ENCODE results near the gene CD24.
"Not testable (repeated sequence)": the region's sequence is repeated elsewhere in the genome, so short reads cannot be mapped to it uniquely, and the experiment has no call there.

CD24 gene

GRCh38 chr6:106970769-106971168, 3.8 kb downstream of the CD24 start:
- H3K9me3 ChIP-seq (ENCODE audit: control insufficient read depth in 2 of 2, low read length in 2 of 2); H3K4me3 ChIP-seq (ENCODE audit: low read length in 2 of 2); H3K36me3 ChIP-seq (ENCODE audit: control insufficient read depth in 2 of 2, insufficient read depth in 2 of 2, low read length in 2 of 2); H3K27ac ChIP-seq (ENCODE audit: low read length); H3K9ac ChIP-seq (ENCODE audit: low read length in 2 of 2): not testable (repeated sequence)
- H3K27me3 ChIP-seq (ENCODE audit: control insufficient read depth in 1 of 2, insufficient read depth in 2 of 2, low read length in 2 of 2), result peaks cover 19 to 41% of the 10 kb centered on the region in 2 donors
- H3K4me1 ChIP-seq (ENCODE audit: control insufficient read depth, insufficient read depth, low read length), result peaks cover 11% of the 10 kb centered on the region

DNA sequence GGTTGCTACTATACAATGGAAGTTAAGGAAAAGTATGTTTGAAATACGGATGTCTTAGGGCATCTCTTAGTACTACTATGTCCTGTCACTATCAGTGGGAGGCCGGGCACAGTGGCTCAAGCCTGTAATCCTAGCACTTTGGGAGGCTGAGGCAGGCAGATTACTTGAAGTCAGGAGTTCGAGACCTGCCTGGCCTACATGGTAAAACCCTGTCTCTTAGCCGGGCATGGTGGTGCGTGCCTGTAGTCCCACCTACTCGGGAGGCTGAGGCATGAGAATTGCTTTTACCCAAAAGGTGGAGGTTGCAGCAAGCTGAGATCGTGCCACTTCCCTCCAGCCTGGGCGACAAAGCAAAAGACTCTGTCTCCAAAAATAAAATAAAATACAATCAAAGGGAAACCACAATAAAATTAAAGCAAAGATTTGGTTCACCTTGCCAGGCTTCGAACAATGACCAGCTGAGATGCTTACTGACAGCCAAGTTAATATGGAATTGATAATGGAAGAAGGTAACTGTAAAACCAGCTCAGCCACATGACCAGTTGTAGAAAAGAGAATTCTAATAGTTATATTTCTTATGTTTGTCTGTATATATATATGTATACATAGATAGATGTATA, 6.5 kb downstream of the CD24 start:
- no peak overlapping the region for H3K27ac ChIP-seq (ENCODE audit: low read length)
- no peak overlapping the region for H3K9ac ChIP-seq (ENCODE audit: low read length in 2 of 2)
- no peaks in the 10 kb centered on the region for H3K36me3 ChIP-seq (ENCODE audit: control insufficient read depth in 2 of 2, insufficient read depth in 2 of 2, low read length in 2 of 2)
- H3K4me1 ChIP-seq (ENCODE audit: control insufficient read depth, insufficient read depth, low read length), result no peaks in the 10 kb centered on the region
- H3K9me3 ChIP-seq (ENCODE audit: control insufficient read depth in 2 of 2, low read length in 2 of 2), result no peaks in the 10 kb centered on the region
- H3K27me3 ChIP-seq (ENCODE audit: control insufficient read depth in 1 of 2, insufficient read depth in 2 of 2, low read length in 2 of 2), result peaks cover 9 to 18% of the 10 kb centered on the region in 2 donors
- no peak overlapping the region for H3K4me3 ChIP-seq (ENCODE audit: low read length in 2 of 2)

- H3K4me3 ChIP-seq (ENCODE audit: low read length in 2 of 2), result no peak overlapping the region
- no peak overlapping the region for H3K27ac ChIP-seq (ENCODE audit: low read length)
- H3K9ac ChIP-seq (ENCODE audit: low read length in 2 of 2), result no peak overlapping the region
- no peaks in the 10 kb centered on the region for H3K36me3 ChIP-seq (ENCODE audit: control insufficient read depth in 2 of 2, insufficient read depth in 2 of 2, low read length in 2 of 2)
- H3K9me3 ChIP-seq (ENCODE audit: control insufficient read depth in 2 of 2, low read length in 2 of 2), result no peaks in the 10 kb centered on the region
- peaks cover under 1 to 7% of the 10 kb centered on the region in 2 donors for H3K27me3 ChIP-seq (ENCODE audit: control insufficient read depth in 1 of 2, insufficient read depth in 2 of 2, low read length in 2 of 2)
- H3K4me1 ChIP-seq (ENCODE audit: control insufficient read depth, insufficient read depth, low read length), result no peaks in the 10 kb centered on the region
Measured at GRCh38 chr6:106966671-106967640, 7.6 kb downstream of the CD24 start.

DNA sequence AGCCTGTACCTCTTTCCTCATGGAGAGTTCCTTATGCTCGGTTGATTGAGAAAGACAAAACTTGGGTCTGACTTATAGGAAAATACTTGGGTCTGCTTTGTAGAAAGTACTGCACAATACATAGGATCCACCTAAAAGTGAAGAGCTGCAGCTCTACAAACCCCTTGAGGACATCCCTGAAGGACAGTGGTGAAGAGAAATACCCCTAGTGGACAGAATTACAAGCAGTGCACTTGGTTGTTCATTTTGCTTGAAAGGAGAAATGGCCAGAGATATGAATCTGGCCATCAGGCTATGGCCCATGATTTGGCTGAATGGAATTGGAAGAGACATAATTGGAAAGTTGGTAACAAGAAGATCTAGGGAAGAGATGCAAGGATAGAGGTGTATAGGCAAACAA, 8.3 kb downstream of the CD24 start:
- no peak overlapping the region for H3K27ac ChIP-seq (ENCODE audit: low read length)
- no peaks in the 10 kb centered on the region for H3K9me3 ChIP-seq (ENCODE audit: control insufficient read depth in 2 of 2, low read length in 2 of 2)
- no peak overlapping the region for H3K4me3 ChIP-seq (ENCODE audit: low read length in 2 of 2)
- H3K36me3 ChIP-seq (ENCODE audit: control insufficient read depth in 2 of 2, insufficient read depth in 2 of 2, low read length in 2 of 2), result no peaks in the 10 kb centered on the region
- H3K27me3 ChIP-seq (ENCODE audit: control insufficient read depth in 1 of 2, insufficient read depth in 2 of 2, low read length in 2 of 2), result peaks cover 0 to 6% of the 10 kb centered on the region in 2 donors
- H3K4me1 ChIP-seq (ENCODE audit: control insufficient read depth, insufficient read depth, low read length), result no peaks in the 10 kb centered on the region
- H3K9ac ChIP-seq (ENCODE audit: low read length in 2 of 2), result no peak overlapping the region

DNA sequence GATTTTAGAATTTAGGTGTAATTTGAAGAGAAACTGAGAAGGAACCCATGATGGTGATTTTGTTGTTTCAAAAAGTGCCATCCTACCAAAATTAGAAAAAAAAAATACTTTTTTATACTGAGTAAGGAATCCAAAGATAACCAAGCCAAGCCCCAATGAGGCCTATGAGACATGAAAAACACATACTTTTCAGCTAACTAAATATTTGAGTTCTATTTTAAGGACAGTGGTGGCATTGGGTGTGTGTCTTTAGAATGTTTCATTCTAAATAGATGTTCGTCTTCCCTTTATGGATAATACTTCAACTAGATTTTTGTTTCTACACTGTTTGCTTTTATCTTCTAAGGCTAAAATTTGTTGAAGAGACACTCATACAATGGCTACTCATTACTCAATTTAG, 9.6 kb downstream of the CD24 start:
- peaks cover 0 to 6% of the 10 kb centered on the region in 2 donors for H3K27me3 ChIP-seq (ENCODE audit: control insufficient read depth in 1 of 2, insufficient read depth in 2 of 2, low read length in 2 of 2)
- no peaks in the 10 kb centered on the region for H3K4me1 ChIP-seq (ENCODE audit: control insufficient read depth, insufficient read depth, low read length)
- no peaks in the 10 kb centered on the region for H3K9me3 ChIP-seq (ENCODE audit: control insufficient read depth in 2 of 2, low read length in 2 of 2)
- H3K27ac ChIP-seq (ENCODE audit: low read length), result no peak overlapping the region
- H3K9ac ChIP-seq (ENCODE audit: low read length in 2 of 2), result no peak overlapping the region
- no peaks in the 10 kb centered on the region for H3K36me3 ChIP-seq (ENCODE audit: control insufficient read depth in 2 of 2, insufficient read depth in 2 of 2, low read length in 2 of 2)
- H3K4me3 ChIP-seq (ENCODE audit: low read length in 2 of 2), result no peak overlapping the region

- Histone ChIP-seq H3K27ac (ENCODE audit: low read length) (no peak overlapping the region), H3K27me3 (ENCODE audit: control insufficient read depth in 1 of 2, insufficient read depth in 2 of 2, low read length in 2 of 2) (peaks cover 0 to 6% of the 10 kb centered on the region in 2 donors), H3K9me3 (ENCODE audit: control insufficient read depth in 2 of 2, low read length in 2 of 2) (no peaks in the 10 kb centered on the region), H3K9ac (ENCODE audit: low read length in 2 of 2) (no peak overlapping the region), H3K4me3 (ENCODE audit: low read length in 2 of 2) (no peak overlapping the region), H3K36me3 (ENCODE audit: control insufficient read depth in 2 of 2, insufficient read depth in 2 of 2, low read length in 2 of 2) (no peaks in the 10 kb centered on the region), H3K4me1 (ENCODE audit: control insufficient read depth, insufficient read depth, low read length) (no peaks in the 10 kb centered on the region)
Measured at GRCh38 chr6:106964099-106964498, 10.4 kb downstream of the CD24 start.

- H3K27me3 ChIP-seq (ENCODE audit: control insufficient read depth in 1 of 2, insufficient read depth in 2 of 2, low read length in 2 of 2), result peaks cover 0 to 6% of the 10 kb centered on the region in 2 donors
- no peak overlapping the region for H3K27ac ChIP-seq (ENCODE audit: low read length)
- no peaks in the 10 kb centered on the region for H3K9me3 ChIP-seq (ENCODE audit: control insufficient read depth in 2 of 2, low read length in 2 of 2)
- H3K4me1 ChIP-seq (ENCODE audit: control insufficient read depth, insufficient read depth, low read length), result no peaks in the 10 kb centered on the region
- H3K4me3 ChIP-seq (ENCODE audit: low read length in 2 of 2), result no peak overlapping the region
- no peak overlapping the region for H3K9ac ChIP-seq (ENCODE audit: low read length in 2 of 2)
- no peaks in the 10 kb centered on the region for H3K36me3 ChIP-seq (ENCODE audit: control insufficient read depth in 2 of 2, insufficient read depth in 2 of 2, low read length in 2 of 2)
Measured at GRCh38 chr6:106963544-106963943, 11.0 kb downstream of the CD24 start.

DNA sequence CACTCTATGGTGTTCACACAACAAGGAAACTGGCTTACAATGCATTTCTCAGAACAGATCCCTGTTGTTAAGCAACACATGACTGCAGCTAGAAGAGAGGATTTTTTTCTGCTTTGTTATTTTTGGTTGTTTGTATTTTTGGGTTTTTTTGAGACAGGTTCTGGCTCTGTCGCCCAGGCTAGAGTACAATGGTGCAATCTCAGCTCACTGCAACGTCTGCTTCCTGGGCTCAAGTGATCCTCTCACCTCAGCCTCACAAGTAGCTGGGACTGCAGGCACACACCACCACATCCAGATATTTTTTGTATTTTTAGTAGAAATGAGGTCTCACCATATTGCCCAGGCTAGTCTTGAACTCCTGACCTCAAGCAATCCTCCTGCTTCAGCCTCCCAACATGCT, 12.7 kb downstream of the CD24 start:
- Histone ChIP-seq H3K4me3 (ENCODE audit: low read length in 2 of 2) (no peak overlapping the region), H3K27ac (ENCODE audit: low read length) (no peak overlapping the region), H3K9me3 (ENCODE audit: control insufficient read depth in 2 of 2, low read length in 2 of 2) (peaks cover 0 to 5% of the 10 kb centered on the region in 2 donors), H3K36me3 (ENCODE audit: control insufficient read depth in 2 of 2, insufficient read depth in 2 of 2, low read length in 2 of 2) (no peaks in the 10 kb centered on the region), H3K27me3 (ENCODE audit: control insufficient read depth in 1 of 2, insufficient read depth in 2 of 2, low read length in 2 of 2) (peaks cover 0 to 3% of the 10 kb centered on the region in 2 donors), H3K4me1 (ENCODE audit: control insufficient read depth, insufficient read depth, low read length) (no peaks in the 10 kb centered on the region), H3K9ac (ENCODE audit: low read length in 2 of 2) (no peak overlapping the region)

- H3K27me3 ChIP-seq (ENCODE audit: control insufficient read depth in 1 of 2, insufficient read depth in 2 of 2, low read length in 2 of 2), result no peaks in the 10 kb centered on the region
- no peak overlapping the region for H3K27ac ChIP-seq (ENCODE audit: low read length)
- H3K9ac ChIP-seq (ENCODE audit: low read length in 2 of 2), result no peak overlapping the region
- H3K36me3 ChIP-seq (ENCODE audit: control insufficient read depth in 2 of 2, insufficient read depth in 2 of 2, low read length in 2 of 2), result no peaks in the 10 kb centered on the region
- no peaks in the 10 kb centered on the region for H3K4me1 ChIP-seq (ENCODE audit: control insufficient read depth, insufficient read depth, low read length)
- H3K4me3 ChIP-seq (ENCODE audit: low read length in 2 of 2), result no peak overlapping the region
- H3K9me3 ChIP-seq (ENCODE audit: control insufficient read depth in 2 of 2, low read length in 2 of 2), result peaks cover 0 to 5% of the 10 kb centered on the region in 2 donors
Measured at GRCh38 chr6:106961136-106961535, 13.4 kb downstream of the CD24 start.

DNA sequence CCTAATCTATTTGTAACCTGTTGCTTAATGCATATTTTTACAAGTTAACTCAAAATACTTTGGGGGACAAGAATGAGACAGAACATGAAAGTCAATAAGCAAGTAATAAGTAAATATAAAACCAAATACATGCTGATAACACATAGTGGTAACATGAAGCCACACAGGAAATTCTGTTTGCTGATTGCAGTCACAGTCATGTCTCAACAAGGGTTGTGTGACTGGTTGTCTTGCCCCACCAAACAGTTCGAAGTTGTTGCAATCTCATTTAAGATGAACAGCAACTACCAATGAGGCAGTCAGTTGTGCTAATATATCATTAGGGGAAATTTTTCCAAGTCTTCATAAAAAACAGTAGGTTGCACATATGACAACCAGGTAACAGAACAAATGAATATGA, 14.5 kb downstream of the CD24 start:
- H3K27ac ChIP-seq (ENCODE audit: low read length), result no peak overlapping the region
- no peaks in the 10 kb centered on the region for H3K36me3 ChIP-seq (ENCODE audit: control insufficient read depth in 2 of 2, insufficient read depth in 2 of 2, low read length in 2 of 2)
- no peaks in the 10 kb centered on the region for H3K27me3 ChIP-seq (ENCODE audit: control insufficient read depth in 1 of 2, insufficient read depth in 2 of 2, low read length in 2 of 2)
- H3K9ac ChIP-seq (ENCODE audit: low read length in 2 of 2), result no peak overlapping the region
- H3K4me3 ChIP-seq (ENCODE audit: low read length in 2 of 2), result no peak overlapping the region
- no peaks in the 10 kb centered on the region for H3K4me1 ChIP-seq (ENCODE audit: control insufficient read depth, insufficient read depth, low read length)
- peaks cover 0 to 5% of the 10 kb centered on the region in 2 donors for H3K9me3 ChIP-seq (ENCODE audit: control insufficient read depth in 2 of 2, low read length in 2 of 2)

- Histone ChIP-seq H3K9me3 (ENCODE audit: control insufficient read depth in 2 of 2, low read length in 2 of 2) (no peaks in the 10 kb centered on the region), H3K27me3 (ENCODE audit: control insufficient read depth in 1 of 2, insufficient read depth in 2 of 2, low read length in 2 of 2) (peaks cover 0 to 2% of the 10 kb centered on the region in 2 donors), H3K36me3 (ENCODE audit: control insufficient read depth in 2 of 2, insufficient read depth in 2 of 2, low read length in 2 of 2) (no peaks in the 10 kb centered on the region), H3K27ac (ENCODE audit: low read length) (no peak overlapping the region), H3K9ac (ENCODE audit: low read length in 2 of 2) (no peak overlapping the region), H3K4me1 (ENCODE audit: control insufficient read depth, insufficient read depth, low read length) (no peaks in the 10 kb centered on the region), H3K4me3 (ENCODE audit: low read length in 2 of 2) (no peak overlapping the region)
Measured at GRCh38 chr6:106939848-106940247, 34.7 kb downstream of the CD24 start.

Measured in stomach smooth muscle (tissue), 2 donors.